Suprapubic skin (tissue), 4 donors: ENCODE measurements around the gene HCRTR2.

Source experiments
- CTCF ChIP-seq, 2 donors: fragments of 200-600 bp in 1 of 2; fragments of 450-650 bp in 1 of 2; sonication (generic) in 1 of 2; IDR thresholded peaks; one replicate each; pipeline ENCODE4 v1.5.1; 2016 to 2019; ENCODE audit warnings: antibody characterized with exemption in 2 of 2, mild to moderate bottlenecking in 1 of 2, moderate library complexity in 1 of 2
- EP300 ChIP-seq: sonication (generic); formaldehyde crosslinking; IDR thresholded peaks from one replicate; pipeline ENCODE4 v1.6.1; 2017; ENCODE audit warnings: antibody characterized with exemption
- POLR2AphosphoS5 ChIP-seq, 3 donors: sonication (generic); formaldehyde crosslinking; IDR thresholded peaks; one replicate each; pipeline ENCODE4 v1.6.1; 2017; ENCODE audit warnings: antibody characterized with exemption in 3 of 3

DNA sequence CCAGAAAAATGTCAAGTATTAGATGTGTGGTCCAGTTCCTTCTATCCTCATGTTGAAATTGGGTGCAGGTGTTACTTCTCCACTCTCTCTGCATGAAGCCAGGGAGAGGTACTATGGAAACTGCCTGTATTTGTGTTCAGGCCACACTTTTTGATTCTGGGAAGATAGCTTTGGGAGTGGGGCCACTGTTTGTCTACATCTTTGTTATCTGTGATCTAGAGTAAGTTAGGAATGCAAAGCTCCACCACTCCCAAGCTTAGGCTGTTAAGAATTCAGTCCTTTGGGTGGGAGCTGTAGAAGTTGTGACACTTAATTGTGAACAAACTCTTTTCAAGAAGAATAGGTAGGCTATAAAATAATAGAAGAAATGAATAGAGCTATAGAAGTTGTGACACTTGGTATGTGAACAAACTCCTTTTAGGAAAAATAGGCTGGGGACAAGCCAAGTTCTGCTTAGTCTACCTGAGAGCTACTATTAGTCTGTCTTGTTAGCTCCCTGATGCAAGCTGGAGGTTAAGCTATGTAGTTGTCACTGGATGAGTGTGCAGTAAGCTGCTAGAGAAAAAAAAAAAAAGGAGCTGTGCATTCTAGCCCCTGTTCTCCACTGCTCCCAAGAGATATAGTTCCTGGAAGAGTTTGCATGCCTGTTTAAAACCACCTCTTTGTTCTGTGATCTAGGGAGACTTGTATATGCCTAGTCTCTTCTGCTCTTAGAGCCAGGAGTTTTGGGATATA, 145.8 kb downstream of the HCRTR2 start:
- no peak for TF ChIP-seq CTCF (IDR thresholded peaks at IDR 0.05)
- no peak for TF ChIP-seq POLR2AphosphoS5 (IDR thresholded peaks at IDR 0.05)
- no peak for TF ChIP-seq EP300
